ENCODE measurements around the gene DRC7.

Gene DRC7

DNA sequence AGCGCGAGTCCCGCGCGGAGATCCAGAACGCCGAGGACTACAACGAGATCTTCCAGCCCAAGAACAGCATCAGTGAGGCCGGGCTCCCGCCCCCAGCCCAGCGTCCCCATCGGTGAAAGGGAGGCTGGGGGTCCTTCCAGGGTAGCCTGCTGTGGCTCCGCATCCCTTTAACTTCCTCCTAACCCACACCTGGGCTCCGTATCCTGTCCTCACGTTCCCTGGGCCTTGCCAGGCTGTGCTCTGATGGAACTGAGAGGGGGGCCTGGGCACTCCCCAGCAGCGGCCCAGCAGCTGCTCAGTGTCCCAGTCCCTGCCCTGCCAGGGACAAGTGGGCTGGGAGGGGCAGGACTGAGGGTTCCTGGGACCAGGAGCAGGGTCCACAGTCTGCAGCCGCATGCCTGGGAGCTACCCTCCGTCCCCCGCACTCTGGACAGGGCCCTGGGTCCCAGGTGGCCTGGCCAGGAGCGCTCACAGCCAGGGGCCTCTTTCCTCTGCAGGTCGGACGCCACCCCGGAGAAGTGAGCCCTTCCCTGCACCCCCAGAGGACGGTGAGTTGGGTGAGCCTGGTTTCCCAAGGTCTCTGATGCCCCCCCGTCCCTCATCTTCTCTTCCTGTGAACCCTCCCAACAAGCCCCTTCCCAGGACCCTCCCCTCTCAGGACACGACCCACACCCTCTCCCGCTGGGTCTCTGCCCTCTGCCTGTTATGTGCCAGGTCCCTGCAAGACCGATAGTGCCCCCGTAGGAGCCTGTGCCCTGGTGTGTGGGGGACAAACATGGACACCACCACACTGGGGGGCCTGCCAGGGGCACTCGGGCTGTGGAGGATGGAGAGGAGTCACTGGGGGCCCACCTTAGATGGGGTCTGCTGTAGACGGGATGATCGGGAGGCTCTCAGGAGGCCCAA is 59.1 kb downstream of the DRC7 start:
- ChIA-PET CTCF (interaction anchor here (0.5 kb wide), 1 partner anchor 109 kb away, joined by 3 read pairs; no protein-coding TSS in a partner anchor), POLR2A (no interaction called here)
- no peaks in the 10 kb centered on the region for H3K27me3 ChIP-seq (replicated peaks in 2 of 5; ENCODE audit: control insufficient read depth in 4 of 5, insufficient read depth in 5 of 5, low read length in 4 of 5)
- WGBS (ENCODE audit: insufficient coverage): 97% methylated on average over 29 of the region's 32 CpGs
- no peaks in the 10 kb centered on the region for H3K9me3 ChIP-seq (ENCODE audit: control extremely low read depth in 1 of 5, control insufficient read depth in 4 of 5, insufficient read depth in 2 of 5, low read depth in 1 of 5, low read length in 4 of 5)
- H3K27ac ChIP-seq (ENCODE audit: insufficient read depth in 1 of 2, low read depth in 1 of 2, low read length in 2 of 2, poor library complexity in 1 of 2, severe bottlenecking in 2 of 2): no peak overlapping the region
- no peak overlapping the region for H3K4me3 ChIP-seq (ENCODE audit: control insufficient read depth in 1 of 7, extremely low read depth in 1 of 7, insufficient read depth in 4 of 7, low read depth in 2 of 7, low read length in 6 of 7)
- no peak for DNase-seq
- peaks cover 0 to 91% (median 69%) of the 10 kb centered on the region in 4 experiments for H3K36me3 ChIP-seq (ENCODE audit: control insufficient read depth in 4 of 4, insufficient read depth in 4 of 4, low read length in 3 of 4)
- H3K4me1 ChIP-seq (ENCODE audit: control extremely low read depth in 1 of 4, control insufficient read depth in 4 of 4, insufficient read depth in 4 of 4, low read length in 3 of 4): peaks cover 0 to 5% (median 0%) of the 10 kb centered on the region in 4 experiments

DNA sequence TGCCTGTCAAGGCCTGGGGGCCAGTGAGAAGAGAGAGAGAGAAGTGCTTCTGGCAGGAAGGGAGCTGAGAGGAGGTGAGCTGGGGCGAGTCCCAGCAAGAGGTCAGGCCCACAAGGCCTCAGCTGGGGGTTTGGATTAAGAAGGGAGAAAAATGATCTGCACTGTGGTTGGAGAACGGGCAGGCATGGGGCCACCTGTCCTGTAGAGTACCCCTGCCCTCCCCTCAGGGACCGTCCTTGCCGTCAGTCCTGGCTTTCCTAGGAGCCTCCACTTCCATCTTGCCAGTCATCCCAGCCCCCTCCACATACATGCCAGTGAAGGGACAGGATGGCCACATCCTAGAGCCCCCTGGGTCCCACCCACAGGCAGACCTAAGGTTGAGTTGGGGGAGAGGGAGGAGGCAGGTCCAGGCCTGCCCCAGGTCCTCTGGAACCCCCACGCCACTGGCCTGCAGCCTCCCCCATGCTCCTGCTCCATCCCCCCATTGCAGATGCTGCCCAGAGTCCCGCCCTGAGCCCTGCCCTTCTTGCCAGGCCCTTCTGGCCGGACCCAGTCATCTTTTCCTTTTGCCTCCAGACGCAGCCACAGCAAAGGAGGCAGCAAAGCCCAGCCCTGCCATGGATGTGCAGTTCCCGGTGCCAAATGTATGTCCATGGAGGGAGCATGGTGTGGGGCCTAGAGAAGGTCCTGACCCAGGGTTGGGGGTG is 59.9 kb downstream of the DRC7 start:
- H3K27me3 ChIP-seq (replicated peaks in 2 of 5; ENCODE audit: control insufficient read depth in 4 of 5, insufficient read depth in 5 of 5, low read length in 4 of 5): no peaks in the 10 kb centered on the region
- no peaks in the 10 kb centered on the region for H3K9me3 ChIP-seq (ENCODE audit: control extremely low read depth in 1 of 5, control insufficient read depth in 4 of 5, insufficient read depth in 2 of 5, low read depth in 1 of 5, low read length in 4 of 5)
- WGBS (ENCODE audit: insufficient coverage): 100% methylated on average over 1 of the region's 9 CpGs
- no peak overlapping the region for H3K27ac ChIP-seq (ENCODE audit: insufficient read depth in 1 of 2, low read depth in 1 of 2, low read length in 2 of 2, poor library complexity in 1 of 2, severe bottlenecking in 2 of 2)
- H3K36me3 ChIP-seq (ENCODE audit: control insufficient read depth in 4 of 4, insufficient read depth in 4 of 4, low read length in 3 of 4): peaks cover 0 to 91% (median 67%) of the 10 kb centered on the region in 4 experiments
- POLR2A ChIA-PET: no interaction called here
- no peak for DNase-seq
- H3K4me1 ChIP-seq (ENCODE audit: control extremely low read depth in 1 of 4, control insufficient read depth in 4 of 4, insufficient read depth in 4 of 4, low read length in 3 of 4): peaks cover 0 to 5% (median 0%) of the 10 kb centered on the region in 4 experiments
- no peak overlapping the region for H3K4me3 ChIP-seq (ENCODE audit: control insufficient read depth in 1 of 7, extremely low read depth in 1 of 7, insufficient read depth in 4 of 7, low read depth in 2 of 7, low read length in 6 of 7)
- CTCF ChIA-PET: interaction anchor here (0.8 to 3.5 kb wide), 4 partner anchors 9 to 108 kb away, joined by 3 to 22 read pairs (median 3); no protein-coding TSS in a partner anchor

DNA sequence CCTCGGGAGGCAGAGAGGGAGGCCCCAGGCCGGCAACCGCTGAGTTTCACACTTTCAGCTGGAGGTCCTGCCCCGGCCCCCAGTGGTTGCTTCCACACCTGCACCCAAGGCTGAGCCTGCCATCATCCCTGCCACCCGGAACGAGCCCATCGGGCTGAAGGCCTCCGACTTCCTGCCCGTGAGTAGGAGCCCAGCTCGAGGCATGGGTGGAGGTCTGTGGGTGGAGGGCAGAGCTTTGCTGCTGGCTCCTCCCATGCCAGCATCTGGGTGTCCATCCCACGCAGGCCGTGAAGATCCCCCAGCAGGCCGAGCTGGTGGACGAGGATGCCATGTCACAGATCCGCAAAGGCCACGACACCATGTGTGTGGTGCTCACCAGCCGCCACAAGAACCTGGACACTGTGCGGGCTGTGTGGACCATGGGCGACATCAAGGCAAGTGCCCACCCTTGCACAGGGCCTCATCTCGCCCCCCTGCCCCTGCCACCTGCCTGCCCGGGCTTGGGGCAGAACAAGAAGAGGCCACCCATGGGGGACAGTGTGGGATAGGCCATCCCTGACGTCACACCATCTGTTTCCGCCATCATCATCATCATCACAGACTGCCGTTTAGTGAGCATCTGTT is 60.6 kb downstream of the DRC7 start:
- peaks cover 0 to 5% (median 0%) of the 10 kb centered on the region in 4 experiments for H3K4me1 ChIP-seq (ENCODE audit: control extremely low read depth in 1 of 4, control insufficient read depth in 4 of 4, insufficient read depth in 4 of 4, low read length in 3 of 4)
- H3K36me3 ChIP-seq (ENCODE audit: control insufficient read depth in 4 of 4, insufficient read depth in 4 of 4, low read length in 3 of 4): peaks cover 0 to 90% (median 62%) of the 10 kb centered on the region in 4 experiments
- no peaks in the 10 kb centered on the region for H3K27me3 ChIP-seq (replicated peaks in 2 of 5; ENCODE audit: control insufficient read depth in 4 of 5, insufficient read depth in 5 of 5, low read length in 4 of 5)
- H3K4me3 ChIP-seq (ENCODE audit: control insufficient read depth in 1 of 7, extremely low read depth in 1 of 7, insufficient read depth in 4 of 7, low read depth in 2 of 7, low read length in 6 of 7): no peak overlapping the region
- DNase-seq: no peak
- H3K27ac ChIP-seq (ENCODE audit: insufficient read depth in 1 of 2, low read depth in 1 of 2, low read length in 2 of 2, poor library complexity in 1 of 2, severe bottlenecking in 2 of 2): no peak overlapping the region
- WGBS (ENCODE audit: insufficient coverage): 95% methylated on average over 19 of the region's 24 CpGs
- no peaks in the 10 kb centered on the region for H3K9me3 ChIP-seq (ENCODE audit: control extremely low read depth in 1 of 5, control insufficient read depth in 4 of 5, insufficient read depth in 2 of 5, low read depth in 1 of 5, low read length in 4 of 5)
- ChIA-PET CTCF (interaction anchor here (0.8 to 3.5 kb wide), 6 partner anchors 9 to 107 kb away, joined by 3 to 22 read pairs (median 3); no protein-coding TSS in a partner anchor), POLR2A (no interaction called here)

DNA sequence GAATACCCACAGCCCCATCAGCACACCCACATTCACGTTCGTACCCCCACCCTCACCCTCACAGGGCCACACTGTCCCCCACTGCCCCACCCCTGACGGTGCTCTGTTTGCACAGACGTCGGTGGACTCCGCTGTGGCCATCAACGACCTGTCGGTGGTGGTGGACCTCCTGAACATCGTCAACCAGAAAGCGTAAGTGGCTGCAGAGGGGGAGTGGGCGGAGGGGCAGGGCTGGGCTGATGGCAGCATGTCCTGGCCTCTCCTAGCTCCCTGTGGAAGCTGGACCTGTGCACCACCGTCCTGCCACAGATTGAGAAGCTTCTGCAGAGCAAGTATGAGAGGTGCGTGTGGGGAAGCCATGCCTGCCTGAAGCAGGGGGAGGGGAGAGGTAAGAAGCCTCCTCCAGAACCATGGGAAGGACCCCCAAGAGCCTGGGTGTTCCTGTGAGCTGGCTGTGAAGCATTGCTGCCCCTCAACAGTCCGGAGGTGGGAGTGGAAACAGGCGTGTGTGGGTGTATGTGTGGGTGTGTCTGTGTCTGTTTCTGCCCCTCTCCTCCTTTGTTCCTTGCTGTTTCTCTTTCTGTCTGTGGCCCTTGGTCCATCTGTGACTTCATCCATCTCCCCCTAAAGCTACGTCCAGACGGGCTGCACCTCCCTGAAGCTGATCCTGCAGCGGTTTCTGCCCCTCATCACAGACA is 61.3 kb downstream of the DRC7 start:
- Histone ChIP-seq H3K4me3 (ENCODE audit: control insufficient read depth in 1 of 7, extremely low read depth in 1 of 7, insufficient read depth in 4 of 7, low read depth in 2 of 7, low read length in 6 of 7) (no peak overlapping the region), H3K27me3 (replicated peaks in 2 of 5; ENCODE audit: control insufficient read depth in 4 of 5, insufficient read depth in 5 of 5, low read length in 4 of 5) (no peaks in the 10 kb centered on the region), H3K27ac (ENCODE audit: insufficient read depth in 1 of 2, low read depth in 1 of 2, low read length in 2 of 2, poor library complexity in 1 of 2, severe bottlenecking in 2 of 2) (no peak overlapping the region), H3K36me3 (ENCODE audit: control insufficient read depth in 4 of 4, insufficient read depth in 4 of 4, low read length in 3 of 4) (peaks cover 0 to 93% (median 60%) of the 10 kb centered on the region in 4 experiments), H3K9me3 (ENCODE audit: control extremely low read depth in 1 of 5, control insufficient read depth in 4 of 5, insufficient read depth in 2 of 5, low read depth in 1 of 5, low read length in 4 of 5) (no peaks in the 10 kb centered on the region), H3K4me1 (ENCODE audit: control extremely low read depth in 1 of 4, control insufficient read depth in 4 of 4, insufficient read depth in 4 of 4, low read length in 3 of 4) (peaks cover 0 to 5% (median 0%) of the 10 kb centered on the region in 4 experiments)
- ChIA-PET POLR2A (no interaction called here), CTCF (interaction anchor here (0.8 to 3.5 kb wide), 17 partner anchors 8 to 246 kb away, joined by 3 to 22 read pairs (median 5); partner anchors contain the start of gene ADGRG3)
- WGBS (ENCODE audit: insufficient coverage): 92% methylated on average over 10 of the region's 18 CpGs
- no peak for DNase-seq

DNA sequence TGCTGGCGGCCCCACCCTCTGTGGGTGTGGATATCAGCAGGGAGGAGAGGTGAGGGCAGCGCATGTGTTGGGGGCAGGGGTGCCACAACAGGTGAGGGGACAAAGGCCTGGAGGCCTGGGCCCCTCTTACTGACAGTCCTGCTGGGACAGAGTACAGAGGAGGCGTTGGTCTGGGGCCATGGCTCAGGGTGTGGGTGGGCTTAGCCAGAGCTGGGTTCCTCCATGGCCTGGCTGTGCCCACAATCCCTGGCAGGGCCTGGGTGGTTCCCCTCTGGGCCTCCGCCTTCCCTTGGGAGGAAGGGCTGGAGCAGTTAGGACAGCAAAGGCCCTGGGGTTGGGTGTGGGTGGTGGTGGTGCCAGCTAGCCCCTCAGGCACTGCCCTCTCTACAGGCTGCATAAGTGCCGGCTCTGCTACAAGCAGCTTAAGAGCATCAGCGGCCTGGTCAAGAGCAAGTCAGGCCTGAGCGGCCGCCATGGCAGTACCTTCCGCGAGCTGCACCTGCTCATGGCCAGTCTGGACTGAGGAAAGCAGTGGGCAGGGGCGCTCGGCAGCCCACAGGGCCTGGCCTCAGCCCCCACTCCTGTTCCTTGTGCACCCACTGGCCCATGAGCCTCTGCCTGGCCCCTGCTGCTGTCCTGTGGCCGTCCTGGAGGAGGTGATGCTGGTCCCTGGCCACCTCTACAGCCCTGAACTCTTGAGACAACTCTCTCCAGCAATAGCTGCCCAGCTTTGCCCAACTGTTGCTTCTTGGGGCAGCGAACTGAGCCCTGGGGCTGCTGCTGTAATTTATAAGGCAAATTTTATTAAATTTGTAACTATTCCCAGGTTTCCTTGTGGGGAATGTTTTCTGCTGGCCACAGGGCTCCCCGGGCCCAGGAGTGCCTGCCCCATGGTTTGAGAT is 62.1 kb downstream of the DRC7 start:
- 96% methylated on average over 10 of the region's 15 CpGs for WGBS (ENCODE audit: insufficient coverage)
- ChIA-PET POLR2A (interaction anchor here (0.6 kb wide), 1 partner anchor 21 kb away, joined by 3 read pairs; the partner anchor contains the start of gene KATNB1), CTCF (interaction anchor here (0.8 to 3.5 kb wide), 26 partner anchors 9 to 245 kb away, joined by 3 to 22 read pairs (median 4); partner anchors contain the start of gene ADGRG3)
- Histone ChIP-seq H3K4me3 (ENCODE audit: control insufficient read depth in 1 of 7, extremely low read depth in 1 of 7, insufficient read depth in 4 of 7, low read depth in 2 of 7, low read length in 6 of 7) (no peak overlapping the region), H3K9me3 (ENCODE audit: control extremely low read depth in 1 of 5, control insufficient read depth in 4 of 5, insufficient read depth in 2 of 5, low read depth in 1 of 5, low read length in 4 of 5) (no peaks in the 10 kb centered on the region), H3K36me3 (ENCODE audit: control insufficient read depth in 4 of 4, insufficient read depth in 4 of 4, low read length in 3 of 4) (peaks cover 0 to 91% (median 56%) of the 10 kb centered on the region in 4 experiments), H3K4me1 (ENCODE audit: control extremely low read depth in 1 of 4, control insufficient read depth in 4 of 4, insufficient read depth in 4 of 4, low read length in 3 of 4) (peaks cover 0 to 5% (median 0%) of the 10 kb centered on the region in 4 experiments), H3K27me3 (replicated peaks in 2 of 5; ENCODE audit: control insufficient read depth in 4 of 5, insufficient read depth in 5 of 5, low read length in 4 of 5) (no peaks in the 10 kb centered on the region), H3K27ac (ENCODE audit: insufficient read depth in 1 of 2, low read depth in 1 of 2, low read length in 2 of 2, poor library complexity in 1 of 2, severe bottlenecking in 2 of 2) (no peak overlapping the region)
- DNase-seq: no peak
